Fibroblast of skin of left quadriceps (primary cell): ENCODE results near the gene SCAMP2.

Source experiments
- DNase-seq, 2 experiments: peaks; one replicate each; pipeline ENCODE4 v3.0.0-alpha.2; 2013; ENCODE audit warnings: low read depth in 2 of 2

Gene SCAMP2

DNA sequence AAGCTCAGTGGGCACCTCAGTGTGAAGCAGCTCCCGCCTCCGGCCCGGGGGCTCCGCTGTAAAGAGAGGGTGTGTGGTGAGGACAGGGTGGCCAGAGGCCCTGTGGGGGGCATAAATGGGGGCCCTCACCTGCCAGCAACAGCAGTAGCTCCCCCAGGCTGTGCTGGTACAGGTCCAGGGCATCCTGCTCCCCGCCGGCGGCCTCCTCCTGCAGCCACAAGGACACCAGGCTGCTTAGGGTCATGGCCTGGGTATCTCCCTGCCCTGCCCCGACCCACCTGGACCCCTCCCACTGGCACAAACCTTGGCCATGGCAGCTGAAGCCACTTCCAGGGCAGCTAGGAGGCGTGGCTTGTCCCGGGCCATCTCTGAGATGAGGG is 35.0 kb downstream of the SCAMP2 start:
- DNase-seq = no peak

DNA sequence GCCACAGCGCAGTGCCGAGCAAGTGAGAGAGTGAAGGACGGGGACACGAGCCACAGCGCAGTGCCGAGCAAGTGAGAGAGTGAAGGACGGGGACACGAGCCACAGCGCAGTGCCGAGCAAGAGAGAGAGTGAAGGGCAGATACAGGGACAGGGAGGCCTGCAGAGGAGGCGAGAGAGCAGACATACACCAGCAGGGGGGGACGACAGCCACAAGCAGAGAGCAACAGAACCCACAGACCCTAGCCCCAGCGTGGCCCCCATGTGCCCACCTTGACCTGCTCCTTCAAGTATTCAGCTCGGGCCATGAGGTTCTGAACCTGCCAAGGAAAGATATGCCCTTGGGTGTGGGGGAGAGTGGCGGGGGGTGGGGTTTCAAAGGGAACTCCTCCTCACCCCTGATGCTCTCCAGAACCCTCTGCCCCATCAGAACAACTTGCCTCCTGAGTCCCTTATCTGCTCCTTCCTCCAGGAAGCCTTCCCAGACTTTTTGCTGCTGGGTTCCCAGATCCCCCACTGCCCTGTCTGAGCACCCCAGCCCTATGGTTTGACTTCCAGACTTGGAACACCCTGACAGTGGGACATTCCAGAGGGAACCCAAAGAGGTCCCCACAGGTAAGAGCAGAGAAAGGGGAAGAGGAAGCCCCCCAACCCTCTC is 35.6 kb downstream of the SCAMP2 start:
- DNase-seq = no peak

DNA sequence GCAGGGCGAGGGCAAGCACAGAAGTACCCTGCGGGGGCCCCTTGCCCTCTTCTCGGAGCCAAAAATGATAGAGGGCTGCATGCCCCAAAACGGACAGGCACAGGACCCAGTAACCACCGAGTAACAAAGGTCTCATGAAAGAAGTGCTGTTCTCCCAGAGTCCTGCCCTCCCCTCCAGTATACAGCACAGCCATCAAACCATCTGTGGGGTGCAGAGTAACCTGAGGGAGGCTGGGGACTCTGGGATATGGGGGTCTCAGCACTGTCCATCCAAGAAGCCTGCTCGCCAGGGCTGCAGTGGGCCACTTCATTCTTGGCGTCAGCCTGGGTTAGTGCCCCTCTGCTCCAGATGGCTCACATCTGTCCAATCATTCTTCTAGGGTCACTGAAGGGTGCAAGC is 36.3 kb downstream of the SCAMP2 start:
- no peak for DNase-seq

DNA sequence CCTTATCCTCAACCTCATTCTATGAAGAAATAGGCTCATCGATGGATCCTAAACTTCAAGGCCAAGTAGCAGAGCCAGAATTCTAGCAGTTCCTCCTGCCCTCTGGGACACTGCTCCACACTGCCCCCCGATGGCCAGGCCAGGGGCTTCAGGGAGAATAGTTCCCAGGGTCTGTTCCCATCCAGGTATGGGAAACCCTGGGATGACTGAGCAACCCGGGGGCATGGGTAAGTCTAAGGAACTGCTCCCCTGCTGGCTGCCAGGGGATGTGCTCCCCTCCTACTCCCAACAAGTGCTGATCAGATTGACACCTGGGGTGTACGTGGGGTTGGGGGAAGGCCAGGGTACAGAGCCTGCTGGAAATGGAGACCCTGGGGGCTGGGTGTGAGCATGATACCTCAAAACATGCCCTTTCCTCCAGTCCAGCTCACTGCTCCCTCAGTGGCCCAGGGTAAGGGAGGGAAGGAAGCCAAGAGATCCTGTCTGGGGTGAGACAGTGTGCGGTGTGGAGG is 37.8 kb downstream of the SCAMP2 start:
- peak; percentile 12 to 18 for DNase-seq

DNA sequence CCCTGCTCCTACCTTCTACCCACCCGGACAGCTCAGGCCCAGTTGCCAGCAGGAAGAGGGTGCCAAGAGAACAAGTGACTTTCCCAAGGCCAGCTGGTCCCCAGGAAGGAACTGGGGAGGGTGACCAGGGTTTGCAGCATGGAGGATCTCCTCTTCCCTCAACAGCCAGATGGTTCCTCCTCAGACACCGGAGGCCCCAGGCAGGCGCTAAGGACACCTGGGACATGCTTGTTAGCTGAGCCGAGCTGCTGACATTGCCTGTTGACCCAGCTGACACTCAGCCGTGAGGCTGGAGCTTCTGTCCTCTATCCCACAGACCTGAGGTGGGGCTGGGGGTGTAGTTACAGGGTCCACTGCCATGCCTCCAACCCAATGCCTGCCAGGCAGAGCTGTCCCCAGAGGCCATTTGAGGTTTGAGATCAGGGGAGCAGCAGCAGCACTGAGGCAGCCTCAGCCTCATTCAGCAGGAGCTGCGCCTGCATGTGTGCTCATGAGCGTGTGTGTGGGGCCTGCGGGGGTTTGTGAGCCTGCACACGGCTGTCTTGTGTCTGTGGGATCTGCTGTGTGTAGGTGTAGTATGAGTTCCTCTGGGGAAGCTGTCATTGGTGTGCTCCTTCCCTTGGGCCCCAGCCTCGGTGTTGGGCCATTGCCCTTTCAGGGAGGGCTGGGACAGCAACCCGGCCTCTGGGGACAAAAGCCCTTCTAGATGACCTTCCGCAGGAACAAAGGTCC is 39.6 kb downstream of the SCAMP2 start:
- DNase-seq = no peak

DNA sequence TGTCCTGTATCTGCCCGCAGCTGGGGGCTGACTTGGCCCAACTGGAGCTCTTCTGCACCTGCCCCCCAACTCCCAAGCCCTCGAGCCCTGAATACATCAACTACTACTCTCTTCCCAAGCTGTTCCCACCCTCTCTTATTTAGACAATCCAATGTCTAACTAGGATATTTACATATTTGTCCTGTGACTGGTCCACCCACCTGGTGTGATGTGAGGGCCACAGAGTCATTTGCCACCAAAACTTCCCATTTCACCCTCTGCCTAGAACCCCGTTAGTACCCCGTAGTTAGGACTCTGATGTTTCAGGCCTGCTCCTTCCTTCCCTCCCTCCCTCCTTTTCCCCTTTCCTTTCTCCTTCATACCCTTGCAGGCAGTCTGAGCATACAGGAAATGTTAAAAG is 40.3 kb downstream of the SCAMP2 start:
- DNase-seq = no peak

DNA sequence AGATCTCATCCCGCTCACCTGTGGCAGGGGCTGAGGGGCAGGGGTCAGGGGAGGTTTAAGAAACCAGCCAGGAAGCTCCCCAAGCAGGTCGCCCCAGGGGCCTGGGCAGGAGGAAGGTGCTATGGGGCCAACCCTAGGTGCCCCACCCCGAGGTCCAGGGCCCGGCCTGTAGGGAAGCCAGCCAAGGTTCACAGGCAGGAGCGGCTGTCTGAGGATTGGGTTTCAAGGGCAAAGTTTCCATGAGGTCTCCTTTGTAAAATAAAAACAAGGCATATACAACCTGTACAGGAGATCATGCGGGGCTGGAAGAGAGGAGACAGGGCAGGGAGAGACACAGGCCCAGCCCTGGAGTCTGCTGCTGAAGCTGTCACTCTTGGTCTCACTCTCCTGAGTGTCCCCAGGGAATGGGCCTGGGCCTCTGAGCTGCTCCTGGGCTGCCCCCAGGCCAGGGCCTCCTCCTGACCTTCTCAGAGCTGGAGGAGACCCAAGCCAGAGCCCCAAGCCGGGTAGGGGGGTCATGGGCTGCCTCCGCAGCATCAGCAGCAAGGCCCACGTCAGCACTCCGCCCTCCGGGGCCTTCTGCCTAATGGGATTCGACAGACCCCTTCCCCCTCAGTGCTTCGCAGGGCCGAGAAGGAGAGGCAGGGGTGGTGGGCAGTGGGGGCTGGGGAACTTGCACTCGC is 41.2 kb downstream of the SCAMP2 start:
- no peak for DNase-seq

DNA sequence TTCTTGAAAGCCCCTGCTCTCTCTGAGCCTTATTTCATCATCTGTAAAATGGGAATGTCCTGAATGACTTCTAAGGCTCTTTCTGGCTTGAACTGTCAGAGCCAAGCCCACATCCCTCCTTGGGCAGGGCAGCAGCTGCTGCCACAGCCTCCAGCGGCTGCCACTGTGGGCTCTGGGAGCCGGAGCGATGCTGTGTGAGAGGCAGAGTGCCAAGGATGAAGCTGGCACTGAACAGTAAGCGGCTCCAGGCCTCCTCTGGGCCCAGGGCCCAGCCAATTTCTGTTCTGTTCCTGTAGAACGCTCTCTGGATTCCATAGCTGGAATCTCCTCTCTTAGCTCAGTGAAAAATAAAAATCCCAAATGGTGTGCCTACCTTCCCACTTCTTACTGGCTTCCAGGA is 42.3 kb downstream of the SCAMP2 start:
- DNase-seq = no peak

DNA sequence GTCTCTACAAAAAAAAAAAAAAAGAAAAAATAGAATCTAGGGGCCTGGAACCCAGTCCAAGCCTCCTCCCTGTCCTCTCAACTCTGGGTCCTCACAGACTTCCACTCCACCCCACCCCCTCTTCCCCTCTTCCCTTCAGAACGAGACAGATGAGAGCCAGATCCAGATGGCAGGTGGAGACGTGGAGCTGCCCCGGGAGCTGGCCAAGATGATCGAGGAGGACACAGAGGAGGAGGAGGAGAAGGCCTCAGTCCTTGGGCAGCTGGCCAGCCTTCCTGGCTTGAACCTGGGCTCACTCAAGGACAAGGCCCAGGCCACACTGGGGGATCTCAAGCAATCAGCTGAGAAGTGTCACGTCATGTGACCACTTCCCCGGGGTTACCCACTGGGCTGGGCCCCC is 43.2 kb downstream of the SCAMP2 start:
- no peak for DNase-seq

DNA sequence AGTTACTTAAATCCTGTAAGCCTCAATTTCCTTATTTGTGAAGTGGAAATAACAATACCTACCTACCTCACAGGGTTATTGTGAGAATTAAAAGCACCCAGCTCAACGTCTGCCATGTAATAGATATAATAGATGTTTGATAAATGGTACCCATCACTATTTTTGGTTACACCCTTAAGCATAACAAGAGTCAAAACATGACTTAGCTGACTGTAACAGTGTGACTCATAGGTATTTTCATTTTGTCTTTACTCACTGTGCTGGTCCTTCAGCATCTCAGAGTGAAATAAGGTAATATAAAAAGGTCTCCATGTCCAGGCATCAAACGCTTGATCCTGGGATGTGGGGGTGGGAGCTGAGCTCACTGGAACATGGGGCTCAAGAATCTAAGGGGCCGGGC is 43.7 kb downstream of the SCAMP2 start:
- no peak for DNase-seq

DNA sequence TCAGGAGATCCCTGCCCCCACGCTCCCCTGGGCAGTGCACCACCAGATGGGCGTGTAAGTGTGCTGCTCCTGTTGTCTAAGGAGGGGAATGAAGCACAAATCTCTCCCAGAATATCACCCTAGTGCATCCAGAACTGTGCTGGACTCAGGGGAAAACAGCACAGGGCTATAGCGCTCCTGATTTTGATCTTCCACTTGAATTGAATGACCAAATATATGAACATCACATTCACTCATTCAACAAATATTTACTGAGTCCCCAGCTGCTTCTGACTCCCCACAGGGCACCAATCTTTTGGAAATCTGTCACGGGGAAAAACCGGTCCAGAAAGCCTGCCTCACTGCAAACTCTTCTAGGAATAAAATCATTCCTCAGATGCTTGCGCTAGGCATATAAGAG is 44.3 kb downstream of the SCAMP2 start:
- DNase-seq = no peak

DNA sequence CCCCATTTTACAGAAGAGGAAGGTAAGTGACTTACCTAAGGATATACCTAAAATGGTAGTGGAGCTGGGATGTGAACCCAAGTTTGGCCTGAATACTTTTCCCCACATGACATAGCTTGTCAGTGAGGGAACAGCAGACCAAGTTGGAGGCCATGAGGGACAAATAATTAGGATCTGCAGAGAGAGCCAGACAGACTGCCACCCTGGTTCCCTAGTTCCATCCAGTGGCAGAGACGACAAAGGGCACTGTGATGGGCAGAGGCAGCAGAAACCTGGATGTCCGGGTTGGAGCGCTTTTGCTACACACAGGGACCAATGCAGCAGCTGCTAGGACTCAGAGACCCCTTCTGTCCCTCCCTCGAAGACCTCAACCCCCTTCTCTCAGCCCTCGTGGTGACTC is 45.6 kb downstream of the SCAMP2 start:
- no peak for DNase-seq

DNA sequence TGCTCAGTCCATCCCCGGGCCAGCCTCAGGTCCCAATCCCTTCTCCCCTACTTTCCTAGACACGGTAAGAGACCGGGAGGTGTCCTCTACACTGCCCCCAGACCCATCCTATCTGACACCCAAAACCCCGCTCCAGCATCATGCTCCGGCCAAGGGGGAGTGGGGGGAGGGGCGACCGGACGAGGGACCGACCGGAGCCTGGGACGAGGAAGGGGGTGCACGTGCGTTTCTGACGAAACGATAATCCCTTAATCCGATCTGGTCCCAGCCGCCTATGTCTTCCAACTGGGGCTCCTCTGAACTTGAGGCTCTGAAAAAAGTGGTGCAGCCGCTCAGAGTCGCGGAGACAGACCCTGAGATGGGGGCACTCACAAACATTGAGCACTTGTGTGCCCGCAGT is 46.2 kb downstream of the SCAMP2 start:
- DNase-seq = no peak

DNA sequence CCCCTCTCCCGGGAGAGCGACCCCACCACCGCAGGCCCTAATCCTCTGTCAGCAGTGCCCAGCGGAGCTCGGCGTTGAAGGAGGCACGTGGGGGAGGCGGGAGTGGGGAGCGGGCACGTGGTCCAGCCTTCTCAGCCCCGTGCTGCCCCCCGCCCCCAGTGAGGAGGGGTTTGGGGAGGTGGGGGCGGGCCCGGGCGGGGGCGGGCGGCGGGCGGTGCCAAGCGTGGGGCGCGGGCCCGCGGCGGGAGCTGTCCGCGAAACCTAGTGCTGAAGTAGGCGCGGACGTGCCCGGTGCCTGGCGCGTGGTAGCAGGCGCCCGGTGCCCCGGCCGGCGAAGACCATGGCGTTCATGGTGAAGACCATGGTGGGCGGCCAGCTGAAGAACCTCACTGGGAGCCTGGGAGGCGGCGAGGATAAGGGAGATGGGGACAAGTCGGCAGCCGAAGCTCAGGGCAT is 46.8 kb downstream of the SCAMP2 start, which contains the start of gene CPLX3:
Gene CPLX3, plus strand, starts transcription at position 264 of the 456 bp plus-strand sequence. Its CDS starts 77 bp downstream, at position 341.
- no peak for DNase-seq

DNA sequence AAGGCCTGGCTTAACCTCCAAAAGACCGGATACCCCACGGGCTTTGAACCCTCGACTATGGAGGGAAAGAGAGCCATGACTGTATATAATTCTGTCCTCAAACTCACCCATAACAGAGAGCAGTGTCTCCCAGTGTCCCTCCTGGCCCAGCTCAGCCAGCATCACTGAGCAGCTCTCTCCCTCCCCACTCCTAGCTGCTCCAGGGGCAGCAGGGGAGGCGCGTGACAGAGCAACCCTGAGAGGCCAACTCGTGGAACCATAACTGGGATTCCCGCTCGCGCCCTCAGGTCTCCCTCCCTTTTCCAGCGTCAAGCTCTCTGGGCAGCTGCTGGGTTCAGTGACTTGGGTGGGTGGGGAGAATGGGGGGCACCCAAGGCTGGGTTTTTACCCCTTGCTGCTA is 47.3 kb downstream of the SCAMP2 start:
- DNase-seq = no peak

DNA sequence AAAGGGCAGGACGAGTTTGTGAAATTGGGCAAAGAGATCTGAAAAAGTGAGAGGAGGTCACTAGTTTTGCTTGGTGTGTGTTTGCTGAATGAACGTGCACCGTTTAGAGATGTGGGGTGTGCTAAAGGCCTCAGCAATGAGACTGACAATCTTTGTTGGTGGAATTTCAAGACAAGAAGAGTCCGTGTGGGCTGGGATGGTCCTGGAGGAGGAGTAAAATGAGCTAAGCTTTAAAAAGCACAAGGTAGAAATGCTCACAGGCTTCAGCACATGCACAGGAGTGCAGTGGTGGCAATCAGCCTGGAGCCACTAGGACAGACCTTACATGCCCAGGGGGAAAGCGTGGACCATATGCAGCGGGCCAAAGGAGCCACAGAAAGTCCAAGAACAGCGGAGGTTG is 48.2 kb downstream of the SCAMP2 start:
- DNase-seq = no peak

DNA sequence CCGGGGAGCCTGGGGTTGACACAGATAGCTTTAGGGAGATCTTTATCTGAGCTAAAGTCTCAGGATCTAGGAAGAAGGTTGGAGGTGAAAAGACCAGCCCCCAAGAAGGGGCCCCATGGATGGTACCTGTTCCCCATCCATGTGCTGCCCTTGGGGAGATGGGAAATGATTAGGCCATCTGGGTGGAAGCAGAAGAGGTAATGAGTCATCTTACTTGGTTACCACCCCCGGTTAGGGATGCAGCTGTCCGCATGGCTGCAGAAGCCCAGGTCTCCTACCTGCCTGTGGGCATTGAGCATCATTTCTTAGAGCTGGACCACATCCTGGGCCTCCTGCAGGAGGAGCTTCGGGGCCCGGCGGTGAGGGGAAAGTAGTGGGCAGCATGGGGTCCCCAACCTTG is 49.8 kb downstream of the SCAMP2 start:
- no peak for DNase-seq

DNA sequence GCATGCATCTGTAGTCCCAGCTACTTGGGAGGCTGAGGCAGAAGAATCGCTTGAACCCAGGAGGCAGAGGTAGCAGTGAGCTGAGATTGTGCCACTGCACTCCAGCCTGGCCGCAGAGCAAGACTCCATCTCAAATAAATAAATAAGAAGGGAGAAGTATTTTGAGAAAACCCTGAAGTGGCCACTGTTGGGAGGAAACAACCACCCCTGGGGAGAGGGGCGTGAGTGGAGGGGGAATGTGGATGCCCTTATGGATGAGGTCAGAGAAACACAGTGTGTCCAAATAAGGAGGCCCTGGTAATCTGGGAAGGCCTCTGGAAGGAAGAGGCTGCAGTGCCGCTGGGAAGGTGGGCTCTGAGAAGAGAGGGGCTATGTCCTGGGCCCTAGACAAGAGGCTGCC is 50.9 kb downstream of the SCAMP2 start:
- no peak for DNase-seq

DNA sequence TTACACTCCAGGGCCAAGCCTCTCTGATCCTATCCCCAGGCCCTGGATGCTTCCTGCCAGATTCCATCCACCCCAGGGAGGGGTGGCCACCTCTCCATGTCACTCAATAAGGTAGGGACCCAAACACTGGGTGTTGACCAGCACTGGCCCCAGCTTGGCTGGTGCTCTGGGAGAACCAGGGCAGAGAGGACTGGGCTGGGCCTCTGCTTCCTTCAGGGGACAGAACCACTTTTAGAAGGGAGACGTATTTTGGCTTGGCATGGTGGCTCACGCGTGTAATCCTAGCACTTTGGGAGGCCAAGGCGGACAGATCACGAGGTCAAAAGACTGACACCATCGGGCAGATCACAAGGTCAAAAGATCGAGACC is 51.4 kb downstream of the SCAMP2 start:
- no peak for DNase-seq

DNA sequence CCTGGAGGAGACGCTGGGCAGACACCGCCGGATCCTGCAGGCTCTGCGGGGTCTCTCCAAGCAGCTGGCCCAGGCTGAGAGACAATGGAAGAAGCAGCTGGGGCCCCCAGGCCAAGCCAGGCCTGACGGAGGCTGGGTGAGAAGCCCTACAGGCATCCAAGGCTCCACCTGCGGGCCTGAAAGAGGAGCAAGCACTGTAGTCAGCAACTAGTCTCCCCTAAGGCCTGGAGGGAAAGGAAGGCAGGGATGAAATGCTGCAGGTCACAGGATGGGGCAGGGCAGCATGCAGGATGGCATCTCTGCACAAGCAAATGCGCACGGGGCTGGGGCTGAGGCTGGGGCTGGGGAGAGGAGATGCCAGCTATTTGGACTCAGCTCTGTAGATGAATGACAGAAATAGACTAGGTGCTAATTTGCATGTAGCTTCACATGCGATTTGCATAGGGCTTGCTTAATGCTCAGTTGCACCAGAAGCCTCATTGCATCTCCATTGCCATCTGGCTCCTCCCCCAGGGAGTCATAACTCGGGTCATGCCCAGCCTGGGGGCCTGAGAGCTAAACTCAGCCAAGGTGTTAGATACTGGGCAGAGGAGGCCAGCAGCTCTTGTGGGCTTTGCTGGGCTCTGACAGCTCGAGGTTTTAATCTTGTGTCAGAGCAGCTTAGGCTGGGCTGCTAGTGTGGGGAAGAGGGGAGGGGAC is 51.9 kb downstream of the SCAMP2 start:
- no peak for DNase-seq

DNA sequence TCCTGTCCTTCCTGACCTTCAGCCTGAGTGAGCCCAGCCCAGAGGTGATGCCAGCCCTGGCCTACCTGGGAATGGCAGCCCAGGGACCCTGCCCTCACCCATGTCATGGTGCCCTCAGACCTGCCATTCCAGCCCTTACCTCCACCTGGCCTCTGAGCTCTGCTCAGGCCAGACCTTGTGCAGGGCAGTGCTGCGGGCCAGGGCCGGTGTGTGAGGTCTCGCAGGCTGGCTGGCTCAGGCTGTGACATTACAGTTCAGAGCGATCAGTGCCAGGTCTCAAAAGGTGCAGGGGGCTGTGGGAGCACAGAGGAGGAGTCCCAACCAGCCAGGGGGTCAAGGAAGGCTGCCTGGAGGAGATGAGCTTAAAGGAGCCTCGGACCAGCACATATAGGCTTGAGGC is 53.1 kb downstream of the SCAMP2 start:
- no peak for DNase-seq

DNA sequence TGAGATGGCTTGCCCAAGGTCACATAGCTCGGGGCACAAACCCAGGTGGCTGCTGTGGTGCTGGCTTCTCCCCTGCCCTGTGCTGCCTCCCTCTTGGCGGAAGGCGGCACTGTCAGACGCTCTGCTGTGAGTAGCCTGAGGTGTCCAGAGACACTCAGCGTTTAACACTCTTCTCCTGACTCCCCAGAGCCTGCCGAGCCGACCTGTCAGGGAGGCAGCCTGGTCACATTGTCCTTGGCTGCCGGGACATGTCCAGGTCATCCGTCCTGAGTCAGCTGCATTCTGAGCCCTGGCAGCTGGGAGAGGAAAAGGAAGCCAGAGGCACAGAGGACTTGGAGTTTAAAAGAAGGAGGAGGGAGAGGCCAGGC is 55.8 kb downstream of the SCAMP2 start:
- DNase-seq = no peak
